Neuronal stem cell (in vitro differentiated cells): ENCODE results near the gene FMN2.

Experiments used
- DNase-seq: peaks from one replicate; pipeline ENCODE4 v3.0.0-alpha.2; 2013; ENCODE audit warnings: low spot score
- H2AFZ ChIP-seq: one replicate; pipeline ENCODE4 v1.6.1; 2013; ENCODE audit warnings: mild to moderate bottlenecking, low read length, inconsistent platforms
- H2AK5ac ChIP-seq: 2 replicates; pipeline ENCODE4 v1.6.1; 2013; ENCODE audit warnings: low read depth, mild to moderate bottlenecking, inconsistent platforms, low read length, moderate library complexity, mixed read lengths
- H2BK120ac ChIP-seq: 2 replicates; pipeline ENCODE4 v1.6.1; 2013; ENCODE audit warnings: low read depth, mild to moderate bottlenecking, inconsistent platforms, low read length, moderate library complexity, mixed read lengths
- H2BK12ac ChIP-seq: one replicate; pipeline ENCODE4 v1.6.1; 2013; ENCODE audit warnings: low read length, inconsistent platforms
- H2BK15ac ChIP-seq: 2 replicates; pipeline ENCODE4 v1.6.1; 2013; ENCODE audit warnings: mild to moderate bottlenecking, low read length, inconsistent platforms, mixed read lengths
- H2BK5ac ChIP-seq: one replicate; pipeline ENCODE4 v1.6.1; 2013; ENCODE audit warnings: inconsistent platforms, mild to moderate bottlenecking, low read length, moderate library complexity
- H3K14ac ChIP-seq: one replicate; pipeline ENCODE4 v1.6.1; 2013; ENCODE audit warnings: low read length, inconsistent platforms
- H3K18ac ChIP-seq: 2 replicates; pipeline ENCODE4 v1.6.1; 2013; ENCODE audit warnings: low read length, inconsistent platforms
- H3K23ac ChIP-seq: 2 replicates; pipeline ENCODE4 v1.6.1; 2013; ENCODE audit warnings: low read depth, mild to moderate bottlenecking, mixed read lengths, low read length, inconsistent platforms; ENCODE audit not compliant: poor library complexity
- H3K27ac ChIP-seq: replicated peaks from 3 replicates; pipeline ENCODE4 v1.5.1; 2013; ENCODE audit warnings: low read length, inconsistent platforms
- H3K27me3 ChIP-seq, 3 experiments: 2 replicates each; pipeline ENCODE4 v1.6.1; 2013; ENCODE audit warnings: low read length in 3 of 3, mild to moderate bottlenecking in 2 of 3, inconsistent platforms in 1 of 3, low read depth in 1 of 3, mixed read lengths in 1 of 3, moderate library complexity in 1 of 3; ENCODE audit not compliant: control insufficient read depth in 3 of 3, insufficient read depth in 3 of 3
- H3K36me3 ChIP-seq, 2 donors: replicated peaks in 1 of 2; 2 replicates each; pipeline ENCODE4 v1.6.1; 2013; ENCODE audit warnings: low read length in 2 of 2; ENCODE audit not compliant: control insufficient read depth in 2 of 2, insufficient read depth in 2 of 2
- H3K4ac ChIP-seq: 2 replicates; pipeline ENCODE4 v1.6.1; 2013; ENCODE audit warnings: inconsistent platforms, mild to moderate bottlenecking, low read length, moderate library complexity
- H3K4me1 ChIP-seq, 2 donors: 1 replicate in 1 of 2; 2 replicates in 1 of 2; pipeline ENCODE4 v1.6.1; 2013; ENCODE audit warnings: low read length in 2 of 2, low read depth in 1 of 2; ENCODE audit not compliant: control insufficient read depth in 2 of 2, insufficient read depth in 1 of 2
- H3K4me2 ChIP-seq: one replicate; pipeline ENCODE4 v1.6.1; 2013; ENCODE audit warnings: mild to moderate bottlenecking, low read length, inconsistent platforms; ENCODE audit not compliant: insufficient read depth, poor library complexity, severe bottlenecking
- H3K4me3 ChIP-seq, 2 donors: 2 replicates each; pipeline ENCODE4 v1.5.1; 2013; ENCODE audit warnings: low read length in 2 of 2, mild to moderate bottlenecking in 2 of 2, inconsistent platforms in 1 of 2, moderate library complexity in 1 of 2
- H3K79me1 ChIP-seq: one replicate; pipeline ENCODE4 v1.6.1; 2013; ENCODE audit warnings: low read depth, mild to moderate bottlenecking, inconsistent platforms, low read length, moderate library complexity
- H3K9ac ChIP-seq: one replicate; pipeline ENCODE4 v1.6.1; 2013; ENCODE audit warnings: mild to moderate bottlenecking, low read depth, low read length, inconsistent platforms; ENCODE audit not compliant: poor library complexity
- H3K9me3 ChIP-seq, 2 donors: replicated peaks in 1 of 2; 2 replicates each; pipeline versions ENCODE3 to v1.6.1; 2013; ENCODE audit warnings: low read length in 2 of 2, mild to moderate bottlenecking in 2 of 2, inconsistent platforms in 1 of 2, low read depth in 1 of 2, mixed read lengths in 1 of 2, moderate library complexity in 1 of 2; ENCODE audit not compliant: control insufficient read depth in 2 of 2, insufficient read depth in 1 of 2
- H4K8ac ChIP-seq: one replicate; pipeline ENCODE4 v1.6.1; 2013; ENCODE audit warnings: low read depth, mild to moderate bottlenecking, inconsistent platforms, low read length, moderate library complexity
- H4K91ac ChIP-seq: one replicate; pipeline ENCODE4 v1.6.1; 2013; ENCODE audit warnings: low read length, low read depth, mild to moderate bottlenecking, inconsistent platforms; ENCODE audit not compliant: poor library complexity
- WGBS, 2 donors: extraction: QIAGEN DNeasy Blood & Tissue Kit; methylation state at CpG; one replicate each; pipeline ENCODE4 v1.1.7; 2013; ENCODE audit warnings: missing lambda C conversion rate in 2 of 2, mixed read lengths in 1 of 2; ENCODE audit not compliant: insufficient read length in 2 of 2, insufficient replicate concordance in 1 of 2; ENCODE audit errors: extremely low coverage in 2 of 2; 5-methylcytosine and 5-hydroxymethylcytosine counted together

Gene FMN2

DNA sequence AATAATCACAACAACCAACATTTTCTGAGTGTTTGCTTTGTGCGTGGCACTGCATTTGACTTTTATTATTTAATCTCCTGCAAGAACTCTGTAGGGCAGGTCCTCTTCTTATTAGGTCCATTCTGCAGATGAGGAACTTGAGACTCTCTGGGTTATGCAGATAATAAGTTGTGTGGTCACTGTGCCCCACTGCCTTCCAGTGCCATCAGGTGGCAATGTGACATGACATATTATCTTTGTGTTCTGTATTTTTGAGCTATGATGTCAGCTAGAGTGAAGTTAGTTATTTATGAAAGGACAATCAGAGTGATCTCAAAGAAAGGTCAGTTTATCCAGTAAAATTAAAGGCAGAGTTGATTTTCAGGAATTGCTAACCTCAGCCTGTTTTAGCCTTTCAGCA is 196.0 kb downstream of the FMN2 start:
- no peak overlapping the region for H2BK5ac ChIP-seq
- no peaks in the 10 kb centered on the region for H3K4me1 ChIP-seq
- no peak for DNase-seq
- no peak overlapping the region for H2AFZ ChIP-seq
- H2AK5ac ChIP-seq, result no peak overlapping the region
- H2BK12ac ChIP-seq, result no peak overlapping the region
- H3K9me3 ChIP-seq, result no peaks in the 10 kb centered on the region
- no peak overlapping the region for H3K27ac ChIP-seq
- H2BK120ac ChIP-seq, result no peak overlapping the region
- no peak overlapping the region for H3K4me2 ChIP-seq
- no peak overlapping the region for H3K9ac ChIP-seq
- no peaks in the 10 kb centered on the region for H3K79me1 ChIP-seq
- H3K36me3 ChIP-seq, result no peaks in the 10 kb centered on the region
- no CpG with 5 or more reads among the region's 1 CpG for WGBS, 2 donors
- no peak overlapping the region for H3K18ac ChIP-seq
- H3K4me3 ChIP-seq, result no peak overlapping the region
- H4K8ac ChIP-seq, result no peak overlapping the region
- H2BK15ac ChIP-seq, result no peak overlapping the region
- no peak overlapping the region for H3K14ac ChIP-seq
- no peak overlapping the region for H3K4ac ChIP-seq
- H3K23ac ChIP-seq, result no peak overlapping the region
- H3K27me3 ChIP-seq, result no peaks in the 10 kb centered on the region
- no peak overlapping the region for H4K91ac ChIP-seq

DNA sequence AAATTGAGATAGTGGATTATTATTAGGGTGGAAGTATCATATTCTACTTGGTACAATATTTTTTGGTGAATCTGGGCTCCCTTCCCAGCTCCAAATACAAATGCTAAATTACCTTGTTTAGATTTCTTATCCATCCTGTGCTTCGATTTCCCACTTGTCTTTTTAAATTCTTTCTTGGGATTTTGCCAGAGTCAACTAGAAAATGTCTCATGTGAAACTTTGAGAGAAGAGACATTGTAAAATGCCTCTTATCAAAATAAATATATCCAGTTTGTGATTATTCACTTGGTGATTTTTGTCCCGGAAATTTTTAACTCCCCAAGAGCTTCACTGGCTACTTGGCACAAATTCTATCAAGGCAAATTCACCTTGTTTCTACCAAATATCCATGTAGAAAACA is 202.0 kb downstream of the FMN2 start:
- Histone ChIP-seq H3K18ac (no peak overlapping the region), H2BK120ac (no peak overlapping the region), H3K79me1 (no peaks in the 10 kb centered on the region), H2AFZ (no peak overlapping the region), H3K23ac (no peak overlapping the region), H4K8ac (no peak overlapping the region), H3K36me3 (peaks cover 0 to 11% of the 10 kb centered on the region in 2 donors), H2BK15ac (no peak overlapping the region), H3K9ac (no peak overlapping the region), H3K14ac (no peak overlapping the region), H4K91ac (no peak overlapping the region), H3K4me2 (no peak overlapping the region), H3K9me3 (no peaks in the 10 kb centered on the region), H2BK12ac (no peak overlapping the region), H2AK5ac (no peak overlapping the region), H3K4me3 (no peak overlapping the region), H3K4me1 (no peaks in the 10 kb centered on the region), H2BK5ac (no peak overlapping the region), H3K27me3 (no peaks in the 10 kb centered on the region), H3K27ac (no peak overlapping the region), H3K4ac (no peak overlapping the region)
- WGBS, 2 donors, result no CpG with 5 or more reads among the region's 2 CpGs
- no peak for DNase-seq

DNA sequence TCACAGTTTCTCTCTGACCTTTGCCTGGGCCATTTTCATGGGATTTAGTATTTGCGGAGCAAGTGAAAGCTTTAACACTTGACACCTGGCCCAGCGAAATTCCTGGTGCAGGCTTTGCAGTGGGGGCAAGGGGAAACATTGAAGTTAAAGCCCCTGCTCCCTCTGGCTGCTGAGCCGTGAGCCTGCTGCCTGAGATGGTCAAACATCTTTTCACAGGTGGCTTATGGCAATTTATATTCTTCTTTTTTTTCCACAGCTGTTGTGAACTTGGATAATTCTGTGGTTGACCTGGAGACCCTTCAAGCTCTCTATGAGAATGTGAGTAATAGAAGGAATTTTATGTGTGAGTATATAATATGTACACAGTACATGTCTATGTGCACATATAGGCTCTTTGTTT is 202.9 kb downstream of the FMN2 start:
- no peak overlapping the region for H3K18ac ChIP-seq
- no peak overlapping the region for H3K4me3 ChIP-seq
- peaks cover 0 to 11% of the 10 kb centered on the region in 2 donors for H3K36me3 ChIP-seq
- H3K9ac ChIP-seq, result no peak overlapping the region
- no peak overlapping the region for H3K4ac ChIP-seq
- no peak overlapping the region for H2AFZ ChIP-seq
- H3K27me3 ChIP-seq, result no peaks in the 10 kb centered on the region
- no peak overlapping the region for H4K8ac ChIP-seq
- H4K91ac ChIP-seq, result no peak overlapping the region
- H3K27ac ChIP-seq, result no peak overlapping the region
- no peak overlapping the region for H3K23ac ChIP-seq
- no peaks in the 10 kb centered on the region for H3K79me1 ChIP-seq
- no peak overlapping the region for H2BK15ac ChIP-seq
- H2BK120ac ChIP-seq, result no peak overlapping the region
- H3K9me3 ChIP-seq, result no peaks in the 10 kb centered on the region
- no peaks in the 10 kb centered on the region for H3K4me1 ChIP-seq
- H2BK12ac ChIP-seq, result no peak overlapping the region
- WGBS, 2 donors, result no CpG with 5 or more reads among the region's 3 CpGs
- H3K14ac ChIP-seq, result no peak overlapping the region
- H2AK5ac ChIP-seq, result no peak overlapping the region
- no peak overlapping the region for H2BK5ac ChIP-seq
- no peak overlapping the region for H3K4me2 ChIP-seq
- DNase-seq, result peak; percentile 9

DNA sequence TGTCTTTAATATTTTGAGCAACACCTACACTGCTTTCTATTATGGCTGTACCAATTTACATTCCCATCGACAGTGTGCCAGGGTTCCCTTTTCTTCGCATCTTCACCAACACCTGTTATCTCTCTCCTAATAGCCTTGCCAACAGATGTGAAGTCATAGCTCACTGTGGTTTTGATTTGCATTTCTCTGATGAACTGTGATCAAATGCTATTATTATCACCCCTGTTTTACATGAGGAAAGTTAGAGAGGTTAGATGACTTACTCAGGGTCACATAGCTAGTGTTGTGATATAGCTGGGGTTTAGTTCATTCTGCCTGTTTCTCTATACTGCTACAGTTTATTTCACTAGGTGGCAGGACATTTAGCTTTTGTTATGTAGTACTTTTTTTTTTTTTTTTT is 204.1 kb downstream of the FMN2 start:
- Histone ChIP-seq H2BK5ac (no peak overlapping the region), H3K9me3 (no peaks in the 10 kb centered on the region), H3K18ac (no peak overlapping the region), H3K14ac (no peak overlapping the region), H2BK120ac (no peak overlapping the region), H2BK15ac (no peak overlapping the region), H3K4me1 (no peaks in the 10 kb centered on the region), H3K79me1 (no peaks in the 10 kb centered on the region), H4K8ac (no peak overlapping the region), H3K4me3 (no peak overlapping the region), H3K27me3 (no peaks in the 10 kb centered on the region), H2AK5ac (no peak overlapping the region), H3K23ac (no peak overlapping the region), H3K4ac (no peak overlapping the region), H2BK12ac (no peak overlapping the region), H4K91ac (no peak overlapping the region), H2AFZ (no peak overlapping the region), H3K4me2 (no peak overlapping the region), H3K9ac (no peak overlapping the region), H3K27ac (no peak overlapping the region), H3K36me3 (peaks cover 0 to 11% of the 10 kb centered on the region in 2 donors)
- WGBS, 2 donors, result no CpG with 5 or more reads among the region's 2 CpGs
- no peak for DNase-seq
